ENCODE measurements around the gene FIZ1. TPM values are rescaled to one million over a fixed set of nuclear protein-coding genes. Genes with fewer than 3 reads are reported as not detected.

Gene FIZ1
- total RNA-seq, 4 donors from 2014 or later = 4.7 to 11.2 (median 9.9) TPM

DNA sequence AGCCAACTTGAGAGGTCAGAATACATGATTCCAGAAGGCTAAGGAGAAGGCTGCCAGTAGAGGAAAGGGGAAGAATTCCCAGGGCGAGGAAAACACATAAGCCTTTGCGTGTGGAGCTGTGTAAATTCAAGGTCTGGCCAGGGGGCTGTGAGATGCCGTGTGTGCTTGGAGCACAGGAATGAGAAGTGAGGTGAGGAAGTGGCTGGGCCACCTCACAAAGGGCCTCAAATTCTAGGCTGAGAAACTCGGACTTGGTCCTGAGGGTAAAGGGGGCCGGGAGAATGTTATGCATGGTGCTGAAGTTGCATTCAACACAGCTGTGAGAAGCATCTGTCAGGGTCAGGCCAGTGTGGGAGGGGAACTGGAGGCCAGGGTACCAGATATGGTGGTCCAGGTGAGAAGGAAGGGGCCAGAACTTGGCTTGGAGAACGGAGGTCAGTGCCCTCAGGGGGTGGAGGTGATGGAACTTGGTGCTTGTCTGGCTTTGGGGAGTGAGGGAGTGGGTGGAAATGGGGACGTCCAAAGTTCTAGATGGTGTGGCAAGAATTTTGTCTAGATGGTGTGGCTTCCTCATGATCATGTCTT is 36.6 kb upstream of the FIZ1 start:
- peaks cover 5 to 82% (median 47%) of the 10 kb centered on the region in 3 donors for H3K4me1 ChIP-seq
- H3K4me3 ChIP-seq = peak overlapping the region; percentile 97 to 100
- no peak for TF ChIP-seq EP300 (IDR thresholded peaks at IDR 0.05)
- no peak for TF ChIP-seq POLR2AphosphoS5 (IDR thresholded peaks at IDR 0.05)
- TF ChIP-seq, protein P1, sequence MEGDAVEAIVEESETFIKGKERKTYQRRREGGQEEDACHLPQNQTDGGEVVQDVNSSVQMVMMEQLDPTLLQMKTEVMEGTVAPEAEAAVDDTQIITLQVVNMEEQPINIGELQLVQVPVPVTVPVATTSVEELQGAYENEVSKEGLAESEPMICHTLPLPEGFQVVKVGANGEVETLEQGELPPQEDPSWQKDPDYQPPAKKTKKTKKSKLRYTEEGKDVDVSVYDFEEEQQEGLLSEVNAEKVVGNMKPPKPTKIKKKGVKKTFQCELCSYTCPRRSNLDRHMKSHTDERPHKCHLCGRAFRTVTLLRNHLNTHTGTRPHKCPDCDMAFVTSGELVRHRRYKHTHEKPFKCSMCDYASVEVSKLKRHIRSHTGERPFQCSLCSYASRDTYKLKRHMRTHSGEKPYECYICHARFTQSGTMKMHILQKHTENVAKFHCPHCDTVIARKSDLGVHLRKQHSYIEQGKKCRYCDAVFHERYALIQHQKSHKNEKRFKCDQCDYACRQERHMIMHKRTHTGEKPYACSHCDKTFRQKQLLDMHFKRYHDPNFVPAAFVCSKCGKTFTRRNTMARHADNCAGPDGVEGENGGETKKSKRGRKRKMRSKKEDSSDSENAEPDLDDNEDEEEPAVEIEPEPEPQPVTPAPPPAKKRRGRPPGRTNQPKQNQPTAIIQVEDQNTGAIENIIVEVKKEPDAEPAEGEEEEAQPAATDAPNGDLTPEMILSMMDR (IDR thresholded peaks at IDR 0.05) = no peak
- no peak for TF ChIP-seq POLR2A (IDR thresholded peaks at IDR 0.05)

DNA sequence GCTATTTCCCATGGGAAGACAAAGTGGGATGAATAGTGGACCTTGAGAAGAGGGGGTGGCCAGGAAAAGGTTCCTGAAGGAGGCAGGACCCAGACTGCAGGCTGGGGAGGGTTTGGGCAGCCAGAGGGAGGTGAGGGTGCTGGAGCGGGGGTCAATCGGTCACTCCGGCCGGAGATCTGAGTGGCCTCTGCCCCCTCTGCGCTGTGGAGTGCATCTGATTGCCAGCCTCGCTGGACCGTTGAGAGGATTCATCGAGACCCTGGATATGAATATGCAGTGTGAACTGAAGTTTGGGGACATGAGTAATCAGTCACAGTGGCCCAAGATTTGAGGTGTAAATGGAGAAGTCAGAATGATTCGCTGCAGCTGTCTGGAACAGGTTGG is 36.0 kb upstream of the FIZ1 start:
- Histone ChIP-seq H3K36me3 (no peaks in the 10 kb centered on the region), H3K4me1 (peaks cover 5 to 76% (median 44%) of the 10 kb centered on the region in 3 donors), H3K27ac (peak overlapping the region; percentile 95 to 100 (median 98)), H3K4me3 (peak overlapping the region; percentile 97 to 100), H3K9me3 (no peaks in the 10 kb centered on the region), H3K27me3 (no peaks in the 10 kb centered on the region)
- WGBS, 2 donors (ENCODE audit: low coverage in 1 of 2) = 4 to 6% methylated on average over 7 to 8 of the region's 9 CpGs
- ATAC-seq = no peak
- no peak for TF ChIP-seq EP300 (IDR thresholded peaks at IDR 0.05)
- TF ChIP-seq POLR2AphosphoS5 (IDR thresholded peaks at IDR 0.05) = no peak
- no peak for TF ChIP-seq POLR2A (IDR thresholded peaks at IDR 0.05)
- TF ChIP-seq, protein P1 (IDR thresholded peaks at IDR 0.05) = no peak

More for the DNA sequence above, 36.6 kb upstream of the FIZ1 start:
- H3K36me3 ChIP-seq = no peaks in the 10 kb centered on the region
- ATAC-seq = no peak
- peak overlapping the region; percentile 95 to 100 (median 98) for H3K27ac ChIP-seq
- H3K27me3 ChIP-seq = no peaks in the 10 kb centered on the region
- no peaks in the 10 kb centered on the region for H3K9me3 ChIP-seq
- WGBS, 2 donors (ENCODE audit: low coverage in 1 of 2) = 48% methylated on average over 6 of the region's 7 CpGs; no CpG with 5 or more reads in 1 of the 2 donors

DNA sequence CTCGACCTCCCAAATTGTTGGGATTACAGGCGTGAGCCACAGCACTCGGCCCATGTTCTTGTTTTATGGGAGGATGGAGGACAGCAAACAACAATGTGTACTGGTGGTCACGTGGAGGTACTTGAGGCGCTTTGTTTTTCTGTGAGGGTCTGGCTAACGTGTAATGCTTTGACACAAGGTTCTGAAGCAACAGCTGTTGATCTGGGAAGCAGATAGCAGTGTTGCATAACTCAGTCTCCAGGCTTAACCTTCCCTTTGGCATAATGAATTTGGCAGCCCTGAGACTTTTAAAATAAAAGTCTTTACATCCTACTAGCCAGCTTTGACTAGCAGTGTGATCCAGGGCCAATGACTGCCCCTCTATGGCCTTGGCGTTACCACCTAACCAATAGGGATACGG is 34.5 kb upstream of the FIZ1 start:
- WGBS, 2 donors (ENCODE audit: low coverage in 1 of 2) = 59 to 74% methylated on average over 4 to 8 of the region's 8 CpGs
- Histone ChIP-seq H3K4me1 (peaks cover 2 to 61% (median 30%) of the 10 kb centered on the region in 3 donors), H3K27me3 (no peaks in the 10 kb centered on the region), H3K9me3 (no peaks in the 10 kb centered on the region), H3K27ac (peak overlapping the region in 3 of 4 donors; percentile 95 to 100 (median 96)), H3K36me3 (no peaks in the 10 kb centered on the region), H3K4me3 (no peak overlapping the region)
- TF ChIP-seq EP300 (IDR thresholded peaks at IDR 0.05) = no peak
- no peak for TF ChIP-seq POLR2A (IDR thresholded peaks at IDR 0.05)
- no peak for TF ChIP-seq POLR2AphosphoS5 (IDR thresholded peaks at IDR 0.05)
- TF ChIP-seq, protein P1 (IDR thresholded peaks at IDR 0.05) = no peak
- ATAC-seq = no peak

DNA sequence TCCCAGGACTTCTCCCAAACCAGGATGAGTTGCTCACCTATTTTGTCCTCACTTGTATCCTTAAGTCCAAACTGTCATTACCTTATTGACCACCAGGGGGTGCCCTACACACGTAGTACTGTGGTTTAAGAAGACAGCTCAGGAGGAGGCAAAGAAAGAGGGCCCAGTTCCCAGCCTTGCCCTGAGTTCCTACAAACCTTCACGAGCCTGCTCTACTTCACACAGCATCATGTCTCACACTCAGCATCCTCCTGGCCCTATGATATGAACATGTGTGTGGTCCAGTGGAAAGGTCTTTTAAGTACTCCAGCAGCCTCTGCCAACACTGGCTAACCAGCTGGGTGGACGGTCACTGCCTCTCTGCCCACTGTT is 33.1 kb upstream of the FIZ1 start:
- 0 to 64% methylated on average over 1 to 2 of the region's 3 CpGs for WGBS, 2 donors (ENCODE audit: low coverage in 1 of 2)
- H3K4me3 ChIP-seq = no peak overlapping the region

More for the DNA sequence above, 33.1 kb upstream of the FIZ1 start:
- TF ChIP-seq, protein P1 (IDR thresholded peaks at IDR 0.05) = peak; percentile 84 to 94 (median 89)
- no peak for TF ChIP-seq EP300 (IDR thresholded peaks at IDR 0.05)
- no peaks in the 10 kb centered on the region for H3K9me3 ChIP-seq
- peak overlapping the region; percentile 25 to 78 (median 72) for H3K27ac ChIP-seq
- H3K27me3 ChIP-seq = no peaks in the 10 kb centered on the region
- peak; percentile 72 for ATAC-seq
- H3K36me3 ChIP-seq = no peaks in the 10 kb centered on the region
- H3K4me1 ChIP-seq = peaks cover 2 to 47% (median 23%) of the 10 kb centered on the region in 3 donors
